Testis (tissue), 2 donors: Measurements from ENCODE around the gene NTM.

ENCODE experiments used
- POLR2A ChIP-seq: fragments of 450-650 bp; IDR thresholded peaks from one replicate; pipeline ENCODE4 v1.6.1; 2017; ENCODE audit warnings: antibody characterized with exemption, mild to moderate bottlenecking, moderate library complexity
- TF ChIP-seq, protein P1 (sequence below), 3 experiments: fragments of 450-650 bp in 2 of 3; fragments of 200-600 bp in 1 of 3; sonication (generic) in 1 of 3; IDR thresholded peaks; one replicate each; pipeline ENCODE4 v1.5.1; 2016 to 2019; ENCODE audit warnings: antibody characterized with exemption in 3 of 3, mild to moderate bottlenecking in 2 of 3, moderate library complexity in 1 of 3

DNA sequence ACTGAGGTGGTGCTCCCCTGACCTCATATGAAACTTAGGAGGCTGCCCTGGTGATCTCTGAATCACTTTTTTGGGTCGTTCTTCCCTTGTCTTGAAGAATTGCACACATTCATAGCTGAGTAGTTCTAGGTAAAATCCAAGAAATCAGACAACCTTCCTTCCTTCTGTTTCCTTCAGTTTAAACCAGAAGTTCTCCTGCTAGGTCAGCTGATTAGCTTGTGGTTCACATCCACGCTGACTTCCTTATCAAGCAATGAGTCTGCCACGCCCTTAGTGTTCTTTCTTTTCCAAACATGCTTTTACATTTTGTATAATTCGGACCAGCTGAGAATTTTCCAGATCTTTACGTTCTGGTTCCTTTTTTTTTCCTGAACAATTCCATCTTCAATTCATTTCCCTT lies 892.8 kb downstream of the NTM start:
- TF ChIP-seq, protein P1, sequence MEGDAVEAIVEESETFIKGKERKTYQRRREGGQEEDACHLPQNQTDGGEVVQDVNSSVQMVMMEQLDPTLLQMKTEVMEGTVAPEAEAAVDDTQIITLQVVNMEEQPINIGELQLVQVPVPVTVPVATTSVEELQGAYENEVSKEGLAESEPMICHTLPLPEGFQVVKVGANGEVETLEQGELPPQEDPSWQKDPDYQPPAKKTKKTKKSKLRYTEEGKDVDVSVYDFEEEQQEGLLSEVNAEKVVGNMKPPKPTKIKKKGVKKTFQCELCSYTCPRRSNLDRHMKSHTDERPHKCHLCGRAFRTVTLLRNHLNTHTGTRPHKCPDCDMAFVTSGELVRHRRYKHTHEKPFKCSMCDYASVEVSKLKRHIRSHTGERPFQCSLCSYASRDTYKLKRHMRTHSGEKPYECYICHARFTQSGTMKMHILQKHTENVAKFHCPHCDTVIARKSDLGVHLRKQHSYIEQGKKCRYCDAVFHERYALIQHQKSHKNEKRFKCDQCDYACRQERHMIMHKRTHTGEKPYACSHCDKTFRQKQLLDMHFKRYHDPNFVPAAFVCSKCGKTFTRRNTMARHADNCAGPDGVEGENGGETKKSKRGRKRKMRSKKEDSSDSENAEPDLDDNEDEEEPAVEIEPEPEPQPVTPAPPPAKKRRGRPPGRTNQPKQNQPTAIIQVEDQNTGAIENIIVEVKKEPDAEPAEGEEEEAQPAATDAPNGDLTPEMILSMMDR (IDR thresholded peaks at IDR 0.05), result no peak
- no peak for TF ChIP-seq POLR2A
